HG02763 (cell line): Measurements from ENCODE around the gene DRG1.
A peak's percentile ranks its signal among the peaks of the same experiment; 100 is the strongest.
"Not testable (repeated sequence)": the region's sequence is repeated elsewhere in the genome, so short reads cannot be mapped to it uniquely, and the experiment has no call there.

Experiments used
- ATAC-seq: cut with Tn5 transposase; IDR thresholded peaks from one replicate; pipeline ENCODE4 v1.9.1; 2021; ENCODE audit warnings: mild to moderate bottlenecking, moderate library complexity; ENCODE audit not compliant: unreplicated experiment

Gene DRG1

DNA sequence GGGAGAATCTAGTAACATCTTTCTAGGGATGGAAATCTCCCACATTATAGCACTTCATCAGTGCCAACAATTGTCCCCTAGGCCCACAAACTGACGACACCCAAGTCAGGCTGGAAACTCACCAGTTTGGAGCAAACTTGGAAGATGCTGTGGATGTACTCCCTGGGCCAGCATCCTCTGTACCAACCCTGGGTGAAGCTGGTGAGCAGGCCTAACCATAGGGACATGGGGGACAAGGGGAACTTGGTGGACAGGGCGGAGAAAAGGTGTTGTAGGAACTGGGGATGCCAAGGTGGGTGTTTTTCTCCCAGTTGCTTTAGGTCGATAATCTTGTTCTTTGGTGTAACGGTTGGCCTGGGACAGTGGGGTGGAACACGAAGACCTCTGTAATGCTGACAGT, 42.2 kb downstream of the DRG1 start:
- ATAC-seq, result no peak

DNA sequence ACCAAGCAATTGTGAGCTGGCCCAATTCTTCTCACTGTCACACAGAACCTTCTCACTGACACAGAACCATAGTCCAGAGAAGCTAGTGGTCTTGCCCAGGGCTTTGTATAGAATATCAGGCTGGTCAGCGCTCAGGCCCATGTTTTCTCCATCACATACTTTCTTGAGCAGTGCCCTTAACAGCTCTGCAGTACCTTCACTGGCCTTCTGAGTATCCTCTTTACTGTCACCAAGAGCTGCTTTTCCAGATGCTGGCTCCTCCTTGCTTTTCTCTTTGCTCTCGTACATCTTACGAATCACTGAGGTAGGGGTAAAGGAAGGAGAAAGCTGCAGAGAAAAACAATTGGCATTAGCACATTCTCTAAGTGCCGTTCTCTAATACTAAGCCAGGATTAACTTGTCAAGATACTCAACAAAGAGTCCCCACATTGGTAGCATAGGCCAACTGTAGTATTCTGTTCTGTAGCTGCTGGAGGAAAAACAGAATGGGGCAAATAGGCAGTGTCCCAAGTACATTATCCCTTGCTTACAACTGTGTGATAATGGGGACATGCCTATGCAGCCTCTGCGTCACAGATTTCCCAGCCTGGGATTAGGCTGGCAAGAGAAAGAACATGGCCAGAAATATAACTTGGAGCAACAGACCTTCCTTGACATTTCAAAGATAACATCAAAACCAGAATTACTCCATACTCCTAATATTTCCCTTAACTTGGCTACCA, 43.5 kb downstream of the DRG1 start:
- no peak for ATAC-seq

DNA sequence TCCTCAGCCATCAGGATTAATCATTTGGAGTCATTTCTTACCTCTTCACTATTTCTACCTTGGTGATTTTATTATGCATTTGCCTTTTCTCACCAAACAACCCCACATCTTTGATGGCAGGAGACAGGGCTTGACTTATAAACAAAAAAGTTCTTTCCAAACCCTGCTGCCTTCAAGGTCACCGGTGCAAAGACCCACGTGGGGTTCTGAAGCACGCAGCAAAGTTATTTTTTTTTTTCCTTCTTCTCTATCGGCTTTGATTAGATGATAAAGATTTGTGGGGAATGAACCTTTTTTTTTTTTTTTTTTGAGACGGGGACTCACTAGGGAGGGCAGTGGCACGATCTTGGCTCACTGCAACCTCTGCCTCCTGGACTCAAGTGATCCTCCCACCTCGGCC, 44.1 kb downstream of the DRG1 start:
- ATAC-seq, result no peak

DNA sequence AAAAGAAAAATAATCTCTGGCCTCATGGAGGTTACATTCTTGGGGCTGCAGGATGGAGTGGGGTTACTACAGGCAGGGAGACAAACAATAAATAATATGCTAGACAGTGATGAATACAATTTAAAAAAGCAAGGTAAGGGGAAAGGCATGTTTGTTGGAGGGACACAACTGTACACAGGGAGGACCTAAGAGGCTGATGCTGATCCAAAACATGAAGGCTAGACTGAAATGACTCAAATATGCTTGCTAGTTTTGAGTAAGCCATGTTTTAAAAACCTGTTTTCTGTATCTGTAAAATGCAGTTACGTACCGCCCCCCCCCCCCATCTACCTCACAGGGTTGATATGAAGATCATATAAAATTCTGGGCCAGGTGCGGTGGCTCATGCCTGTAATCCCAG, 46.2 kb downstream of the DRG1 start:
- no peak for ATAC-seq

DNA sequence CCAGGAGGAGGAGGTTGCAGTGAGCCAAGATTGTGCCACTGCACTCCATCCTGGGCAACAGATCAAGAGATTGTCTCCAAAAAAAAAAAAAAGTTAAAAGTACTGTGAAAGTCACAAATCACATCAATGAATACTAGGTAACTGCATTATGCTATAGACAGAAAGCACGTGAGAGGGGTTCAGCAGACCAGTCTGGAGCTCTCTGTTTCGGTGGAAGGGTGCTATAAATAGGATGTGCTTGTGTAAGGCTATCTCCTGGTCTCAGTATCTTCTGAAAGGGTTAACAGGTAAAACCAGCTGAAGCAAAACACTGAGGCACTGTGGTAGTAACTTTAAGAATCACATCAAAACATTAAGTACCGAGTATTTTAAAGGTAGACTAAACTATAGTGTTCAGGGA, 46.8 kb downstream of the DRG1 start:
- ATAC-seq, result no peak

DNA sequence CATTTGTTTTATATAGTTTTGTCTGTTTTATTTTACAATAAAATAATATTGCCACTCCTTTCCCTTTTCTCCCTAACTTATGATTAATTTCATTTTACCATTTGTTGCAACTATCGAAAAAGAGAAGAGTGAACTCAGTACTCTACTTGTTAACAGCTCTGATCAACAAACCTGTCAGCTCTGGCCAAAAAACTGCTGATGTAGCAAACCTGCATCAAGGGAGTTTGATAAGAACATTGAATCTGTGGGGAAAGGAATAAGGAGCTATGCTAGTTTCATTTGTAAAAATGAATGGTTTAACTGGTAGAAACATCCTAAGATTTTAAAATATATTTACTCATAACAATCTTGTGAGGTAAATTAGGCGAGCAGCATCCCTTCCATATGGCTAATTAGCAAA, 47.4 kb downstream of the DRG1 start:
- ATAC-seq, result no peak

DNA sequence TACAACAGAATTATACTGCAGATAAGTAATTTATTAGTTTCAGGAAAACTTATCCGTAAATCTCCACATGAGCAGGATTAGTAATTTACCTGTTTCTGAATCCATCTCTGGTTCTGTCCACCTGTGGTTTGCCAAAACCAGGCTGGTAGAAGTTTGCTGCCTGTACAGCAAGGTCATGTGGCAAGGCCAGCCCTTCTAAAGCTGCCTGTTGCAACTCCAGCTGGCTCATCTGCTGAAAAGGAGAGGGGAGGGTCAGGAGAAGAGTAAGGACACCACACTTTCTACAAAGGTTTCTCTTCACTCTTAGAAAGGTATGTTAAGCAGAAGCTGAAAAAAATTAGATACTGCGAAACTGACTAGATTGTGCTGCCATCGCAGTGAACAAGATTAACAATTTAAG, 47.9 kb downstream of the DRG1 start:
- ATAC-seq, result no peak

DNA sequence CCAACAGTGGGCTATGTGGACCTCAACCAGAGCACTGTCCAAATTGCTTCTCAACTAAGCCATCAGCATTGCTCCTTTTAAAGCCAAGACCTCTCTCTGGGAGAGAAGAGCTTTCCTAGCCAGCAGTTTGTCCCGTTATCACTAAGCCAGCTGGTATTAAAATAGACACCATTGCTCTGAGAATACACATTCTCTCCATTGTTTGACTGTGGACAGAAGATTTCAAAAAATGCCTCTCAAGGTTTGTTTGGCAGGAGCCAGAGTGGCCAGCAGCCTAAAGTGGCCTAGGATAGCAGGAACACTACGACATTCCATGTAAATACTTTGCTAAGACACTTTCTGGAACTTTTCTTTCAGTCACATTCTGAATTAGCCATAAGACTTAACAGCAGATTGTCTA, 49.0 kb downstream of the DRG1 start:
- ATAC-seq, result no peak

DNA sequence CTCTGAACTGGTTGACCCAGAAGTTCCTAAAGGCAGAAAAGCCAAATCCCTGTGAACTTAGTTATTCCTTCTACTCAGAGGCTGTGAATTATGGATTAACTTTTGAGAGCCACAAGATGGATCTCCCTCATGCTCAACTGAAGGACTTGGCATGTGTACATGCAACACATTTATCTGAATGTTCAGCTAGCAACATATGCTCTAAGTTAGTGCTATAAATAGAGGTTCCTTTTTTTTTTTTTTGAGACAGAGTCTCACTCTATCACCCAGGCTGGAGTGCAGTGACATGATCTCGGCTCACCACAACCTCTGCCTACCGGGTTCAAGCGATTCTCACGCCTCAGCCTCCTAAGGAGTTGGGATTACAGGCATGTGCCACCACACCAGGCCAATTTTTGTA, 50.1 kb downstream of the DRG1 start:
- no peak for ATAC-seq

DNA sequence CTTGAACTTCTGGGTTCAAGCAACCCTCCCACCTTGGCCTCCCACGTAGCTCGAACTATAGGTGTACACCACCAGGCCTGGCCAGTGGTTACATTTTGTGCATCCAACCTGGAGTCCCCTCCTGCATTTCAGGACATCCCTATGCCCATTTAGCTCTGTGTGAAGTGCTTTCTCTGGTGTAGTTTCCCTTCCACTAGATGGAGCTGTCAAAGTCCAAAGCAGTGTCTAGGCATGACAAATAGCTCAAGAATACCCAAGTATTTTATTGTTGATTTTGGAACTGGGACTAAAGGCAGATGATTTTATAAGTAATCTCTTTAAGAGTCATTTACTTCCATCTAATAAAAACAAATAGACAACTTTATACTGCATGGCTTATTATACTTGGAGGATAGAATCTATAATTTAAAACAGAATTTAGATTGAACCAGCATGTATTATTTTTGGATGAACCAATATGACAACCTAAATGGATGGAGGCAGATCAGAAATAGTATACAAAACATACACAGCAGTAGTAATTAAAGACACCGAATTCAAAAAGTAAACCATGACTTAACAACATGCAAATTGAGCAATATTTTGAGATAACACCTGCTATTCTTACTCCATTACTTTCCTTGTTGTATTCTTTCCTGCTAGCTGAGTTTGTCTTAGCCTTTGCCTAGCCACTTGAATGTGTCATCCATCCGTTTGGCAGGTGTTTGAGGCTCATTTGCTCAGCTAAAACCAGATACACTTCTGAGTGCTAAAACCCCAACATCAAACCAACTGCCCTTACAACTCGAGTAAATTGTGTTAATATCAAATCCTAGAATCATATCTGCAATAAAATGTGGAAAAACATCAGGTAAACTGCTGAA, 52.5 kb downstream of the DRG1 start:
- no peak for ATAC-seq

DNA sequence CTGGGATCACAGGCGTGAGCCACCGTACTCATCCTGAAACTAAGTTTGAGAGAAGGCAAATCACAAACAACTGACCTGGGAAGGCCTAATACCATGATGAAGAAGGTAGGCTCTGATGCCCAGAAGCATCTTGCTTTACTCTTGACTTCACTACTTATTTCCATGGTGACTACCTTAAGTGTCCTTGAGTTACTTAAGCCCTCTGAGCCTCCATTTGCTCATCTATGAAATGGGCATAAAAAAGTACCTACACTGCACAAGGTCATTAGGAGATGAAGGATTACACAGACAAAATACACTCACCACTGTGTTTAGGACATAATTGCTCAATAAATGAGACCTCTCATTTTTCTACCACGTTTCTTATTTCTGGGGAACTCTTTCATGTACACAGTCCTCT, 62.3 kb downstream of the DRG1 start:
- ATAC-seq, result no peak

DNA sequence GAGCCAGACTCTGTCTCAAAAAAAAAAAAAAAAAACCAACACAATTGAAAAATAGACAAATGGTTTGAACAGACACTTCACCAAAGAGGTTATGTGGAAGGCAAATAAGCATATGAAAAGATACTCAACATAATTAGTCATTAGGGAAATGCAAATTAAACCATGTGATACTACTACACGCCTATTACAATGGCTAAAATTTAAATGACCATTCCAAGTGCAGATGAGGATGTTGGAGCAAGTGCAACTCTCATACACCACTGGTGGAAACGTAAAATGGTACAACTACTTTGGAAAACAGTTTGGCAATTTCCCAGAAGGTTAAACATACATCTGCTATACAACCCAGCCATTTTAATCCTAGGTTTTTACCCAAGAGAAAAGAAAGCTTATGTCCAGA, 65.9 kb downstream of the DRG1 start:
- ATAC-seq, result no peak

DNA sequence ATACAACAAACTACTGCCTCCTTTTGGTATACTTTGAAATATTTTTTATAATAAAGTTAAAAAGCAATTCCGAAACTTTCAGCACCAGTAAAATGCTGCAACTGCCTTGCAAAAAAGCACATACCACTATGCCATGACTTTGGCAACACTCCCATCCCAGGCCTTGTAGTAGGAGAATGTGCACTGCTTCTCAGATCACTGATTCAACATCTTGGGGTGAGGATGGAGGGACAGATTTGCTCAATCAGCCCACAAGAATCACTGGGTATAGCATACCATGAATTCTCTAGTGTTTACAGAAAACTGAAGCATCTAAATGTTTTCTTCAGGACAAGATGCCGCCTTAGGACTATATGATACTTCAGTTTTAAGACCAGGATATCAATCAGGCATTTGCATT, 75.3 kb downstream of the DRG1 start:
- no peak for ATAC-seq

DNA sequence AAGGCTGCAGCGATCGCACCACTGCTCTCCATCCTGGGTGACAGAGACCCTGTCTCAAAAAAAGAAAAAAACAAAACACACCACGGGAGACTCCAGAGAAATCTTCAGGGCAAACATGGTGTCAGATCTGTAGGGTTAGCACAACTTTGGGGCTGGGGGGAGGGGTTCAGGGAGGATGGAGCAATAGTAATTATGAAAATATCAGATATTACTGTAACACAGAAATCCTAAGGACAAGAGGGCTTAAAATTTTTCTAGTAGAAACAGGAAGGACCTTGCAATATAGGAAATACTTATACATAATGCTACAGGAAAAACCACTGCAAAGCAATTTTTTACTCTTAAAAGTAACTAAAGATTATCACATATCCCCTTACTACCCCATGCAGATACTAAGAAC, 76.4 kb downstream of the DRG1 start:
- ATAC-seq, result no peak

DNA sequence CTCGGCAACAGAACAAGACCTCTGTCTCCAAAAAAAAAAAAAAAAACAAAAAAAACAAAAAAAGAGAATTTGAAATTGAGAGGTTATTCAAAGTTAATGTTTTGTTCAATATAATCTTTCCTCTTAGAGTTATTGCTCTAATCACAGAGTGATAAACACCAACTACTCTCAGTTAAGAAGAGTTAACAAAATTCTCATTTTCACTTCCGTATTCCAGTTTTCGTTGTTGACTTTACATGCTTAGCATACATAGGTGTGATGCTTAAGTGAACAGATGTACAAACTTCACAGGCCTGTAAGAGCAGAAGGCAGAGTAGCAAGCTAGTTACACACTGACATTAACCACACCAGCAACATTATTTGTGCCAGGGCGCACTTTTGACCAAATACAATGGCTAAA, 77.9 kb downstream of the DRG1 start:
- ATAC-seq, result peak; percentile 47

DNA sequence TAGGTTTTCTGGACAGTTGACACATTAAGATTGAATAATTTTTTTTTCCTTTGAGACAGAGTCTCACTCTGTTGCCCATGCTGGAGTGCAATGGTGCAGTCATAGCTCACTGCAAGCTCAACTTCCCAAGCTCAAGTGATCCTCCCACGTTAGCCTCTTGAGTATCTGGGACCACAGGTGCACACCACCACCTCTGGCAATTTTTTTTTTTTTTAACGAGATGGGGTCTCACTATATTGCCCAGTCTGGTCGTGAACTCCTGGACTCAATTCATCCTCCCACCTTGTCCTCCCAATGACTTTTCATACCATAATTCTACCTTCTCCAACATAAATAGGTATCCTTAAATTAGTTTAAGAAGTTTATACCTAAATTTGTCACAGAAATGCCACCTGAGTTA, 81.7 kb downstream of the DRG1 start:
- no peak for ATAC-seq

DNA sequence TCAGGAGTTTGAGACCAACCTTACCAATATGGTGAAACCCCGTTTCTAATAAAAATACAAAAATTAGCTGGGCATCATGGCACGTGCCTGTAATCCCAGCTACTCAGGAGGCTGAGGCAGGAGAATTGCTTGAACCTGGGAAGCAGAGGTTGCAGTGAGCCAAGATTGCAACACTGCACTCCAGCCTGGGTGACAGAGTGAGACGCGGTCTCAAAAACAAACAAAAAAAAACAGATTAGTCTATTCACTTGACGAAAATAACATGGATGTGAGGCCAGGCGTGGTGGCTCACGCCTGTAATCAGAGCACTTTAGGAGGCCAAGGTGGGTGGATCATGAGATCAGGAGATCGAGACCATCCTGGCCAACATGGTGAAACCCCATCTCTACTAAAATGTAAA, 83.1 kb downstream of the DRG1 start:
- not testable (repeated sequence) for ATAC-seq
